Measurements from ENCODE around the gene CATSPER3.
"Not testable (repeated sequence)": the region's sequence is repeated elsewhere in the genome, so short reads cannot be mapped to it uniquely, and the experiment has no call there.

CATSPER3 gene

GRCh38 chr5:134975843-134976242, 8.1 kb downstream of the CATSPER3 start:
- H3K4me3 ChIP-seq (ENCODE audit: low read length), result no peak overlapping the region
- no peak for DNase-seq (ENCODE audit: low read depth)
- H3K4me1 ChIP-seq (ENCODE audit: control insufficient read depth, insufficient read depth, low read length), result no peaks in the 10 kb centered on the region
- no peaks in the 10 kb centered on the region for H3K36me3 ChIP-seq (ENCODE audit: control insufficient read depth, insufficient read depth, low read length, severe bottlenecking)
- no peak overlapping the region for H3K9ac ChIP-seq (ENCODE audit: low read length)
- no peaks in the 10 kb centered on the region for H3K27me3 ChIP-seq (replicated peaks; ENCODE audit: control insufficient read depth, insufficient read depth, low read length)
- peaks cover 15% of the 10 kb centered on the region for H3K9me3 ChIP-seq (ENCODE audit: control insufficient read depth, low read length)

GRCh38 chr5:134976841-134977240, 9.1 kb downstream of the CATSPER3 start:
- H3K4me3 ChIP-seq (ENCODE audit: low read length), result no peak overlapping the region
- no peak for DNase-seq (ENCODE audit: low read depth)
- no peak overlapping the region for H3K9ac ChIP-seq (ENCODE audit: low read length)
- H3K27me3 ChIP-seq (replicated peaks; ENCODE audit: control insufficient read depth, insufficient read depth, low read length), result no peaks in the 10 kb centered on the region
- H3K4me1 ChIP-seq (ENCODE audit: control insufficient read depth, insufficient read depth, low read length), result no peaks in the 10 kb centered on the region
- peaks cover 24% of the 10 kb centered on the region for H3K9me3 ChIP-seq (ENCODE audit: control insufficient read depth, low read length)
- no peaks in the 10 kb centered on the region for H3K36me3 ChIP-seq (ENCODE audit: control insufficient read depth, insufficient read depth, low read length, severe bottlenecking)

- Histone ChIP-seq H3K4me3 (ENCODE audit: low read length) (no peak overlapping the region), H3K4me1 (ENCODE audit: control insufficient read depth, insufficient read depth, low read length) (no peaks in the 10 kb centered on the region), H3K9me3 (ENCODE audit: control insufficient read depth, low read length) (peaks cover 47% of the 10 kb centered on the region), H3K27me3 (replicated peaks; ENCODE audit: control insufficient read depth, insufficient read depth, low read length) (no peaks in the 10 kb centered on the region), H3K36me3 (ENCODE audit: control insufficient read depth, insufficient read depth, low read length, severe bottlenecking) (no peaks in the 10 kb centered on the region), H3K9ac (ENCODE audit: low read length) (no peak overlapping the region)
- no peak for DNase-seq (ENCODE audit: low read depth)
Measured at GRCh38 chr5:134979416-134979815, 11.7 kb downstream of the CATSPER3 start.

GRCh38 chr5:134982230-134982629, 14.5 kb downstream of the CATSPER3 start:
- H3K27me3 ChIP-seq (replicated peaks; ENCODE audit: control insufficient read depth, insufficient read depth, low read length), result no peaks in the 10 kb centered on the region
- no peak for DNase-seq (ENCODE audit: low read depth)
- no peaks in the 10 kb centered on the region for H3K4me1 ChIP-seq (ENCODE audit: control insufficient read depth, insufficient read depth, low read length)
- H3K9ac ChIP-seq (ENCODE audit: low read length), result no peak overlapping the region
- H3K36me3 ChIP-seq (ENCODE audit: control insufficient read depth, insufficient read depth, low read length, severe bottlenecking), result no peaks in the 10 kb centered on the region
- peaks cover 40% of the 10 kb centered on the region for H3K9me3 ChIP-seq (ENCODE audit: control insufficient read depth, low read length)
- H3K4me3 ChIP-seq (ENCODE audit: low read length), result no peak overlapping the region

- Histone ChIP-seq H3K27me3 (replicated peaks; ENCODE audit: control insufficient read depth, insufficient read depth, low read length) (no peaks in the 10 kb centered on the region), H3K4me1 (ENCODE audit: control insufficient read depth, insufficient read depth, low read length) (no peaks in the 10 kb centered on the region), H3K36me3 (ENCODE audit: control insufficient read depth, insufficient read depth, low read length, severe bottlenecking) (no peaks in the 10 kb centered on the region), H3K9me3 (ENCODE audit: control insufficient read depth, low read length) (no peaks in the 10 kb centered on the region), H3K4me3 (ENCODE audit: low read length) (no peak overlapping the region), H3K9ac (ENCODE audit: low read length) (no peak overlapping the region)
- peak; percentile 65 for DNase-seq (ENCODE audit: low read depth)
Measured at GRCh38 chr5:134989266-134989830, 21.6 kb downstream of the CATSPER3 start.

- H3K9me3 ChIP-seq (ENCODE audit: control insufficient read depth, low read length); H3K4me1 ChIP-seq (ENCODE audit: control insufficient read depth, insufficient read depth, low read length); DNase-seq (ENCODE audit: low read depth); H3K4me3 ChIP-seq (ENCODE audit: low read length); H3K9ac ChIP-seq (ENCODE audit: low read length); H3K36me3 ChIP-seq (ENCODE audit: control insufficient read depth, insufficient read depth, low read length, severe bottlenecking); H3K27me3 ChIP-seq (replicated peaks; ENCODE audit: control insufficient read depth, insufficient read depth, low read length): not testable (repeated sequence)
Measured at GRCh38 chr5:134990183-134990582, 22.5 kb downstream of the CATSPER3 start.

- Histone ChIP-seq H3K36me3 (ENCODE audit: control insufficient read depth, insufficient read depth, low read length, severe bottlenecking) (no peaks in the 10 kb centered on the region), H3K4me3 (ENCODE audit: low read length) (no peak overlapping the region), H3K9me3 (ENCODE audit: control insufficient read depth, low read length) (no peaks in the 10 kb centered on the region), H3K4me1 (ENCODE audit: control insufficient read depth, insufficient read depth, low read length) (no peaks in the 10 kb centered on the region), H3K9ac (ENCODE audit: low read length) (no peak overlapping the region), H3K27me3 (replicated peaks; ENCODE audit: control insufficient read depth, insufficient read depth, low read length) (no peaks in the 10 kb centered on the region)
- DNase-seq (ENCODE audit: low read depth), result no peak
Measured at GRCh38 chr5:134992148-134992547, 24.4 kb downstream of the CATSPER3 start.

GRCh38 chr5:134993161-134993560, 25.5 kb downstream of the CATSPER3 start:
- Histone ChIP-seq H3K27me3 (replicated peaks; ENCODE audit: control insufficient read depth, insufficient read depth, low read length) (no peaks in the 10 kb centered on the region), H3K4me1 (ENCODE audit: control insufficient read depth, insufficient read depth, low read length) (no peaks in the 10 kb centered on the region), H3K9me3 (ENCODE audit: control insufficient read depth, low read length) (no peaks in the 10 kb centered on the region), H3K36me3 (ENCODE audit: control insufficient read depth, insufficient read depth, low read length, severe bottlenecking) (no peaks in the 10 kb centered on the region), H3K9ac (ENCODE audit: low read length) (no peak overlapping the region), H3K4me3 (ENCODE audit: low read length) (no peak overlapping the region)
- DNase-seq (ENCODE audit: low read depth), result no peak

- Histone ChIP-seq H3K9ac (ENCODE audit: low read length) (no peak overlapping the region), H3K4me1 (ENCODE audit: control insufficient read depth, insufficient read depth, low read length) (no peaks in the 10 kb centered on the region), H3K36me3 (ENCODE audit: control insufficient read depth, insufficient read depth, low read length, severe bottlenecking) (no peaks in the 10 kb centered on the region), H3K27me3 (replicated peaks; ENCODE audit: control insufficient read depth, insufficient read depth, low read length) (no peaks in the 10 kb centered on the region), H3K4me3 (ENCODE audit: low read length) (no peak overlapping the region), H3K9me3 (ENCODE audit: control insufficient read depth, low read length) (no peaks in the 10 kb centered on the region)
- no peak for DNase-seq (ENCODE audit: low read depth)
Measured at GRCh38 chr5:134994560-134995156, 27.0 kb downstream of the CATSPER3 start.

GRCh38 chr5:134995850-134996402, 28.2 kb downstream of the CATSPER3 start:
- DNase-seq (ENCODE audit: low read depth), result no peak
- H3K9me3 ChIP-seq (ENCODE audit: control insufficient read depth, low read length), result no peaks in the 10 kb centered on the region
- no peaks in the 10 kb centered on the region for H3K4me1 ChIP-seq (ENCODE audit: control insufficient read depth, insufficient read depth, low read length)
- no peaks in the 10 kb centered on the region for H3K36me3 ChIP-seq (ENCODE audit: control insufficient read depth, insufficient read depth, low read length, severe bottlenecking)
- H3K9ac ChIP-seq (ENCODE audit: low read length), result no peak overlapping the region
- H3K27me3 ChIP-seq (replicated peaks; ENCODE audit: control insufficient read depth, insufficient read depth, low read length), result no peaks in the 10 kb centered on the region
- no peak overlapping the region for H3K4me3 ChIP-seq (ENCODE audit: low read length)

- H3K9me3 ChIP-seq (ENCODE audit: control insufficient read depth, low read length), result no peaks in the 10 kb centered on the region
- H3K27me3 ChIP-seq (replicated peaks; ENCODE audit: control insufficient read depth, insufficient read depth, low read length), result no peaks in the 10 kb centered on the region
- H3K4me1 ChIP-seq (ENCODE audit: control insufficient read depth, insufficient read depth, low read length), result no peaks in the 10 kb centered on the region
- H3K9ac ChIP-seq (ENCODE audit: low read length), result no peak overlapping the region
- no peak for DNase-seq (ENCODE audit: low read depth)
- H3K4me3 ChIP-seq (ENCODE audit: low read length), result no peak overlapping the region
- H3K36me3 ChIP-seq (ENCODE audit: control insufficient read depth, insufficient read depth, low read length, severe bottlenecking), result no peaks in the 10 kb centered on the region
Measured at GRCh38 chr5:134997015-134997414, 29.3 kb downstream of the CATSPER3 start.

- not testable (repeated sequence) for H3K36me3 ChIP-seq (ENCODE audit: control insufficient read depth, insufficient read depth, low read length, severe bottlenecking); H3K4me3 ChIP-seq (ENCODE audit: low read length); H3K4me1 ChIP-seq (ENCODE audit: control insufficient read depth, insufficient read depth, low read length); H3K27me3 ChIP-seq (replicated peaks; ENCODE audit: control insufficient read depth, insufficient read depth, low read length); H3K9me3 ChIP-seq (ENCODE audit: control insufficient read depth, low read length); H3K9ac ChIP-seq (ENCODE audit: low read length); DNase-seq (ENCODE audit: low read depth)
Measured at GRCh38 chr5:134998068-134998467, 30.4 kb downstream of the CATSPER3 start.

Measured in adipocyte (in vitro differentiated cells).